HepG2 (cell line): ENCODE measurements around the gene ULK3. TPM values are rescaled to one million over a fixed set of nuclear protein-coding genes. Genes with fewer than 3 reads are reported as not detected.
A peak's percentile ranks its signal among the peaks of the same experiment; 100 is the strongest.

Source experiments
- CC2D1A ChIP-seq: sonication (generic); formaldehyde crosslinking; IDR thresholded peaks from 2 replicates; pipeline ENCODE4 v1.8.1; 2023; ENCODE audit warnings: mild to moderate bottlenecking, missing genetic modification reagents
- HDAC2 ChIP-seq: sonication (generic); formaldehyde crosslinking; IDR thresholded peaks from 2 replicates; pipeline ENCODE4 v1.4.0; 2020; ENCODE audit warnings: missing genetic modification reagents
- HNF1B ChIP-seq: sonication (generic); formaldehyde crosslinking; IDR thresholded peaks from 2 replicates; pipeline ENCODE4 v1.5.1; 2020; ENCODE audit warnings: mild to moderate bottlenecking, moderate library complexity, missing genetic modification reagents
- IRF1 ChIP-seq: sonication (generic); formaldehyde crosslinking; IDR thresholded peaks from 2 replicates; pipeline ENCODE4 v1.4.0; 2020; ENCODE audit warnings: low read depth, mild to moderate bottlenecking, missing genetic modification reagents
- NFRKB ChIP-seq: fragments of 450-650 bp; IDR thresholded peaks from 2 replicates; pipeline ENCODE4 v1.6.1; 2017
- PCBP1 ChIP-seq: fragments of 200-400 bp; formaldehyde crosslinking; IDR thresholded peaks from 2 replicates; pipeline ENCODE4 v1.6.1; 2017; ENCODE audit warnings: mild to moderate bottlenecking, low read depth, low read length, borderline replicate concordance
- SMAD3 ChIP-seq: sonication (generic); formaldehyde crosslinking; IDR thresholded peaks from 2 replicates; pipeline ENCODE4 v1.4.0; 2020; ENCODE audit warnings: missing genetic modification reagents
- THAP7 ChIP-seq: sonication (generic); formaldehyde crosslinking; IDR thresholded peaks from 2 replicates; pipeline ENCODE4 v1.8.1; 2023; ENCODE audit warnings: mild to moderate bottlenecking, missing genetic modification reagents
- YY1 ChIP-seq: IDR thresholded peaks from 2 replicates; pipeline ENCODE4 v1.6.1; 2011; ENCODE audit warnings: low read length, low read depth, moderate library complexity, mild to moderate bottlenecking; ENCODE audit not compliant: insufficient read depth, insufficient replicate concordance
- ZNF431 ChIP-seq: sonication (generic); formaldehyde crosslinking; IDR thresholded peaks from 2 replicates; pipeline ENCODE4 v1.9.0; 2022; ENCODE audit warnings: missing genetic modification reagents, low read depth, mild to moderate bottlenecking, borderline replicate concordance
- ZNF468 ChIP-seq: sonication (generic); formaldehyde crosslinking; IDR thresholded peaks from 2 replicates; pipeline ENCODE4 v1.8.0; 2022; ENCODE audit warnings: mild to moderate bottlenecking, moderate library complexity, missing genetic modification reagents
- ZNF556 ChIP-seq: sonication (generic); formaldehyde crosslinking; IDR thresholded peaks from 2 replicates; pipeline ENCODE4 v1.4.0; 2020; ENCODE audit warnings: mild to moderate bottlenecking, missing genetic modification reagents, borderline replicate concordance
- ZNF629 ChIP-seq: sonication (generic); formaldehyde crosslinking; conservative IDR thresholded peaks from 2 replicates; pipeline ENCODE4 v1.5.0; 2020; ENCODE audit warnings: missing genetic modification reagents
- ZNF644 ChIP-seq: IDR thresholded peaks from 2 replicates; pipeline ENCODE4 v1.6.1; 2016; ENCODE audit warnings: low read depth
- ZNF646 ChIP-seq: sonication (generic); formaldehyde crosslinking; IDR thresholded peaks from 2 replicates; pipeline ENCODE4 v1.9.0; 2021; ENCODE audit warnings: mild to moderate bottlenecking, missing genetic modification reagents
- ZNF879 ChIP-seq: sonication (generic); formaldehyde crosslinking; IDR thresholded peaks from 2 replicates; pipeline ENCODE4 v1.8.1; 2023; ENCODE audit warnings: missing genetic modification reagents
- ZSCAN22 ChIP-seq: sonication (generic); formaldehyde crosslinking; IDR thresholded peaks from 2 replicates; pipeline ENCODE4 v1.4.0; 2020; ENCODE audit warnings: mild to moderate bottlenecking, missing genetic modification reagents
- polyA plus RNA-seq, 8 experiments: library from polyadenylated mRNA; depleted of rRNA in 3 of 8; stranded (reverse) in 7 of 8; unstranded in 1 of 8; fragments of >200 nt; fragmentation: Illumina TruSeq in 4 of 8; extraction: Trizol in 4 of 8; gene quantifications; 2 replicates each; pipeline versions ENCODE4 v1.2.1 to v1.2.3, GENCODE V29; 2011 to 2016; ENCODE audit warnings: low read depth in 4 of 8, missing spikeins in 1 of 8, mixed read lengths in 1 of 8; ENCODE audit not compliant: insufficient read depth in 1 of 8
- total RNA-seq, 5 experiments: library from RNA; depleted of rRNA; stranded (reverse); fragments of >200 nt; fragmentation: Illumina TruSeq; extraction: Trizol; gene quantifications; 2 replicates each; pipeline ENCODE4 v1.2.3, GENCODE V29; 2016; ENCODE audit warnings: low read depth in 1 of 5

Gene ULK3
- total and polyA plus RNA-seq, 2 of the 13 experiments (the other 11 are each of a cell fraction or from before 2014, with no cell fraction given) = 15.2 to 23.7 TPM

- TF ChIP-seq ZNF646 (CRISPR knock-in tag) (no peak), NFRKB (no peak), HDAC2 (CRISPR knock-in tag) (no peak), ZNF431 (CRISPR knock-in tag) (no peak), ZNF468 (no peak), SMAD3 (CRISPR knock-in tag) (0 out of 2 replicates have a peak, but pooled peaks have one; percentile 0), ZNF556 (CRISPR knock-in tag) (peak; percentile 63; the same call in 1 of the 2 replicates), ZNF644 (CRISPR knock-in tag) (no peak), CC2D1A (CRISPR knock-in tag) (no peak), ZNF629 (CRISPR knock-in tag) (no peak), ZNF879 (CRISPR knock-in tag) (no peak), YY1 (no peak), HNF1B (CRISPR knock-in tag) (peak; percentile 34; the same call in 1 of the 2 replicates), THAP7 (CRISPR knock-in tag) (no peak), ZSCAN22 (no peak), IRF1 (CRISPR knock-in tag) (no peak), PCBP1 (0 out of 2 replicates have a peak, but pooled peaks have one; percentile 89)
These were observed 30.2 kb upstream of the ULK3 start, which contains the start of gene SCAMP2 (continued) for GRCh38 chr15:74873036-74873755.
